Measurements from ENCODE around the gene CFLAR.

Gene CFLAR

DNA sequence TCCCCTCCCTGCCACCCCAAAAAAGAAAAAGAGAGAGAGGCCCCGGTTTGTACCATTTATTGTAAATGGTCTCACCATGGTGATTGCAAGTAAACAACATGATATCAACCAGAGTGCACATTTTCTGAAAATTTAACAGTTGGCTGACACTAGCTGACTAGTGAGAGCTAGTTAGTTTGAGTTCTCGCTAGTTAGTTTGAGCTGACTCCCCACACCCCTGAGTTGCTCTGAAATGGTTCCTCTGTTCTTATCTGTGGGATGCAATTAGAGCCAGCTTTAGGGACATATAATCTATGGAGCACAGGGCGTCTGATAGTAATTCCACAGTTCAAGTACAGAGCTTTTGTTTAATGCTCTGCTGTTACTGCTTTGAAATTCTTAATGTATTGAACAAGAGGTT, 80.0 kb downstream of the CFLAR start:
- H3K27me3 ChIP-seq (ENCODE audit: insufficient read depth, low read length): peaks cover 10% of the 10 kb centered on the region; the same call in 1 of the 2 replicates
- H3K4me3 ChIP-seq (ENCODE audit: low read depth, low read length, poor library complexity, severe bottlenecking): no peak overlapping the region
- H3K36me3 ChIP-seq (ENCODE audit: insufficient read depth, low read length): no peaks in the 10 kb centered on the region
- H4K20me1 ChIP-seq (ENCODE audit: insufficient read depth, low read length): no peaks in the 10 kb centered on the region
- no peaks in the 10 kb centered on the region for H3K4me1 ChIP-seq (ENCODE audit: insufficient read depth, low read length, severe bottlenecking)
- TF ChIP-seq EZH2 (IDR thresholded peaks at IDR 0.05; ENCODE audit: borderline replicate concordance, low read length) (no peak), CTCF (IDR thresholded peaks at IDR 0.05; ENCODE audit: low read length) (no peak)
- H2AFZ ChIP-seq (ENCODE audit: low read length): no peak overlapping the region
- H3K9me3 ChIP-seq (ENCODE audit: low read length): no peaks in the 10 kb centered on the region
- no peak overlapping the region for H3K9ac ChIP-seq (ENCODE audit: low read length)
- H3K79me2 ChIP-seq (ENCODE audit: insufficient read depth, low read length): no peaks in the 10 kb centered on the region
- H3K4me2 ChIP-seq (ENCODE audit: low read length): no peak overlapping the region
- H3F3A ChIP-seq (ENCODE audit: insufficient read depth, low read length): no peaks in the 10 kb centered on the region
- no peaks in the 10 kb centered on the region for H3K9me2 ChIP-seq (ENCODE audit: low read depth, low read length)
- H3K27ac ChIP-seq (ENCODE audit: low read depth, low read length, poor library complexity, severe bottlenecking): no peak overlapping the region

- peaks cover 10% of the 10 kb centered on the region; the same call in 1 of the 2 replicates for H3K27me3 ChIP-seq (ENCODE audit: insufficient read depth, low read length)
- no peaks in the 10 kb centered on the region for H3K9me2 ChIP-seq (ENCODE audit: low read depth, low read length)
- H4K20me1 ChIP-seq (ENCODE audit: insufficient read depth, low read length): no peaks in the 10 kb centered on the region
- H3K4me1 ChIP-seq (ENCODE audit: insufficient read depth, low read length, severe bottlenecking): no peaks in the 10 kb centered on the region
- H3K36me3 ChIP-seq (ENCODE audit: insufficient read depth, low read length): no peaks in the 10 kb centered on the region
- no peak overlapping the region for H3K4me3 ChIP-seq (ENCODE audit: low read depth, low read length, poor library complexity, severe bottlenecking)
- no peaks in the 10 kb centered on the region for H3K9me3 ChIP-seq (ENCODE audit: low read length)
- no peaks in the 10 kb centered on the region for H3K79me2 ChIP-seq (ENCODE audit: insufficient read depth, low read length)
- no peak overlapping the region for H2AFZ ChIP-seq (ENCODE audit: low read length)
- no peak overlapping the region for H3K9ac ChIP-seq (ENCODE audit: low read length)
- H3K27ac ChIP-seq (ENCODE audit: low read depth, low read length, poor library complexity, severe bottlenecking): no peak overlapping the region
- H3F3A ChIP-seq (ENCODE audit: insufficient read depth, low read length): no peaks in the 10 kb centered on the region
- TF ChIP-seq CTCF (IDR thresholded peaks at IDR 0.05; ENCODE audit: low read length) (no peak), EZH2 (IDR thresholded peaks at IDR 0.05; ENCODE audit: borderline replicate concordance, low read length) (no peak)
- no peak overlapping the region for H3K4me2 ChIP-seq (ENCODE audit: low read length)
Measured at GRCh38 chr2:201196803-201197202, 80.8 kb downstream of the CFLAR start.

DNA sequence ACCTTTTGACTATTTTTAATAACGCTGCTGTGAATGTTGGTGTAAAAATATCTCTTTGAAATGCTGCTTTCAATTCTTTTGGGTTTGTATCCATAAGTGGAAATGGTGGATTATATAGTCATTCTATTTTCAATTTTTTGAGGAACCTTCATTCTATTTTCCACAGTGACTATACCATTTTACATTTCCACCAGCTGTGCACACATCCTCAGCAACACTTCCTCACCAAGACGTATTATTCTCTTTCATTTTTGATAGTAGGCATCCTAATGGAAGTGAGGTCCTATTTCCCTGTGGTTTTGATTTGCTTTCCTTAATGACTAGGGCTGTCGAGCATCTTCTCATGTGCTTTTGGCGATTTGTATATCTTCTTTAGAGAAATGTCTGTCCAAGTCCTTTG, 81.8 kb downstream of the CFLAR start:
- H3K4me3 ChIP-seq (ENCODE audit: low read depth, low read length, poor library complexity, severe bottlenecking): no peak overlapping the region
- no peaks in the 10 kb centered on the region for H3K9me3 ChIP-seq (ENCODE audit: low read length)
- H3K79me2 ChIP-seq (ENCODE audit: insufficient read depth, low read length): no peaks in the 10 kb centered on the region
- peaks cover 10% of the 10 kb centered on the region; the same call in 1 of the 2 replicates for H3K27me3 ChIP-seq (ENCODE audit: insufficient read depth, low read length)
- TF ChIP-seq CTCF (IDR thresholded peaks at IDR 0.05; ENCODE audit: low read length) (no peak), EZH2 (IDR thresholded peaks at IDR 0.05; ENCODE audit: borderline replicate concordance, low read length) (no peak)
- no peak overlapping the region for H3K4me2 ChIP-seq (ENCODE audit: low read length)
- H4K20me1 ChIP-seq (ENCODE audit: insufficient read depth, low read length): no peaks in the 10 kb centered on the region
- no peaks in the 10 kb centered on the region for H3K4me1 ChIP-seq (ENCODE audit: insufficient read depth, low read length, severe bottlenecking)
- no peak overlapping the region for H2AFZ ChIP-seq (ENCODE audit: low read length)
- no peaks in the 10 kb centered on the region for H3F3A ChIP-seq (ENCODE audit: insufficient read depth, low read length)
- H3K27ac ChIP-seq (ENCODE audit: low read depth, low read length, poor library complexity, severe bottlenecking): no peak overlapping the region
- H3K36me3 ChIP-seq (ENCODE audit: insufficient read depth, low read length): no peaks in the 10 kb centered on the region
- no peak overlapping the region for H3K9ac ChIP-seq (ENCODE audit: low read length)
- no peaks in the 10 kb centered on the region for H3K9me2 ChIP-seq (ENCODE audit: low read depth, low read length)

Data from OCI-LY1 (cell line).